Ascending aorta (tissue), 2 donors: Measurements from ENCODE around the gene PCSK5. TPM values are rescaled to one million over a fixed set of nuclear protein-coding genes. Genes with fewer than 3 reads are reported as not detected.

ENCODE experiments used
- DNase-seq, 2 donors: peaks; one replicate each; pipeline ENCODE4 v3.0.0-alpha.2; 2019; ENCODE audit warnings: low spot score in 2 of 2
- H3K27ac ChIP-seq, 2 donors: fragments of 200-600 bp; sonication (generic); one replicate each; pipeline ENCODE4 v1.5.1; 2016 to 2017; ENCODE audit warnings: mild to moderate bottlenecking in 1 of 2
- H3K27me3 ChIP-seq: fragments of 200-600 bp; sonication (generic); one replicate; pipeline ENCODE4 v1.5.1; 2017
- H3K36me3 ChIP-seq, 2 donors: fragments of 200-600 bp; sonication (generic); one replicate each; pipeline ENCODE4 v1.5.1; 2016
- H3K4me1 ChIP-seq, 2 donors: fragments of 200-600 bp; sonication (generic); one replicate each; pipeline ENCODE4 v1.5.1; 2016 to 2017; ENCODE audit warnings: mild to moderate bottlenecking in 1 of 2
- H3K4me3 ChIP-seq, 2 donors: fragments of 200-600 bp; sonication (generic); one replicate each; pipeline ENCODE4 v1.5.1; 2016 to 2017; ENCODE audit warnings: mild to moderate bottlenecking in 1 of 2
- H3K9me3 ChIP-seq, 2 donors: fragments of 200-600 bp; sonication (generic); one replicate each; pipeline ENCODE4 v1.5.1; 2016
- CTCF ChIP-seq, 3 experiments: fragments of 200-600 bp in 2 of 3; fragments of 450-650 bp in 1 of 3; sonication (generic) in 2 of 3; IDR thresholded peaks; one replicate each; pipeline ENCODE4 v1.5.1; 2016 to 2019; ENCODE audit warnings: antibody characterized with exemption in 3 of 3, mild to moderate bottlenecking in 1 of 3, moderate library complexity in 1 of 3
- intact Hi-C: fragments of 100-400 bp; cut with DNase I; formaldehyde crosslinking; loops from one replicate; pipeline ENCODE4 v1.15.1; 2023
- total RNA-seq: library from RNA; depleted of rRNA; stranded (reverse); fragments of >200 nt; gene quantifications from one replicate; pipeline ENCODE4 v1.1.0, GENCODE V29; 2016

PCSK5 gene
- total RNA-seq, 1 donor from 2014 or later = 66.3 TPM

GRCh38 chr9:76336027-76336426 lies 445.6 kb downstream of the PCSK5 start:
- Histone ChIP-seq H3K27ac (no peak overlapping the region), H3K27me3 (no peaks in the 10 kb centered on the region), H3K9me3 (no peaks in the 10 kb centered on the region), H3K4me3 (no peak overlapping the region), H3K4me1 (no peaks in the 10 kb centered on the region), H3K36me3 (no peaks in the 10 kb centered on the region)
- TF ChIP-seq CTCF (IDR thresholded peaks at IDR 0.05) = no peak
- DNase-seq = no peak
- intact Hi-C loops = no loop called here

- no peaks in the 10 kb centered on the region for H3K4me1 ChIP-seq
- intact Hi-C loops = no loop called here
- TF ChIP-seq CTCF (IDR thresholded peaks at IDR 0.05) = no peak
These were observed 447.9 kb downstream of the PCSK5 start for GRCh38 chr9:76338418-76338817.

GRCh38 chr9:76341616-76342015 lies 451.1 kb downstream of the PCSK5 start:
- no peaks in the 10 kb centered on the region for H3K36me3 ChIP-seq
- intact Hi-C loops = no loop called here

More at GRCh38 chr9:76338418-76338817, 447.9 kb downstream of the PCSK5 start:
- H3K36me3 ChIP-seq = no peaks in the 10 kb centered on the region
- H3K4me3 ChIP-seq = no peak overlapping the region
- H3K9me3 ChIP-seq = no peaks in the 10 kb centered on the region
- no peaks in the 10 kb centered on the region for H3K27me3 ChIP-seq
- no peak for DNase-seq
- H3K27ac ChIP-seq = no peak overlapping the region

GRCh38 chr9:76342201-76342600 lies 451.7 kb downstream of the PCSK5 start:
- no peaks in the 10 kb centered on the region for H3K36me3 ChIP-seq
- no peak for TF ChIP-seq CTCF (IDR thresholded peaks at IDR 0.05)
- intact Hi-C loops = no loop called here
- no peak for DNase-seq
- H3K27me3 ChIP-seq = no peaks in the 10 kb centered on the region
- no peak overlapping the region for H3K27ac ChIP-seq
- no peaks in the 10 kb centered on the region for H3K4me1 ChIP-seq
- H3K9me3 ChIP-seq = no peaks in the 10 kb centered on the region
- H3K4me3 ChIP-seq = no peak overlapping the region

More at GRCh38 chr9:76341616-76342015, 451.1 kb downstream of the PCSK5 start:
- no peak for DNase-seq
- Histone ChIP-seq H3K9me3 (no peaks in the 10 kb centered on the region), H3K27me3 (no peaks in the 10 kb centered on the region), H3K4me1 (no peaks in the 10 kb centered on the region), H3K27ac (no peak overlapping the region), H3K4me3 (no peak overlapping the region)
- no peak for TF ChIP-seq CTCF (IDR thresholded peaks at IDR 0.05)

GRCh38 chr9:76342858-76343257 lies 452.4 kb downstream of the PCSK5 start:
- TF ChIP-seq CTCF (IDR thresholded peaks at IDR 0.05) = no peak
- DNase-seq = no peak
- intact Hi-C loops = no loop called here

GRCh38 chr9:76349865-76350264 lies 459.4 kb downstream of the PCSK5 start:
- Histone ChIP-seq H3K36me3 (no peaks in the 10 kb centered on the region), H3K9me3 (no peaks in the 10 kb centered on the region), H3K27me3 (no peaks in the 10 kb centered on the region), H3K4me3 (no peak overlapping the region), H3K4me1 (no peaks in the 10 kb centered on the region), H3K27ac (no peak overlapping the region)
- DNase-seq = no peak
- TF ChIP-seq CTCF (IDR thresholded peaks at IDR 0.05) = no peak
- intact Hi-C loops = no loop called here

More at GRCh38 chr9:76342858-76343257, 452.4 kb downstream of the PCSK5 start:
- no peak overlapping the region for H3K4me3 ChIP-seq
- no peaks in the 10 kb centered on the region for H3K36me3 ChIP-seq
- H3K27me3 ChIP-seq = no peaks in the 10 kb centered on the region
- no peaks in the 10 kb centered on the region for H3K4me1 ChIP-seq
- H3K27ac ChIP-seq = no peak overlapping the region
- H3K9me3 ChIP-seq = no peaks in the 10 kb centered on the region
